Tibial nerve (tissue), 4 donors: ENCODE measurements around the gene WNT3A. TPM values are rescaled to one million over a fixed set of nuclear protein-coding genes. Genes with fewer than 3 reads are reported as not detected.

Experiments used
- DNase-seq, 2 donors: peaks; one replicate each; pipeline ENCODE4 v3.0.0-alpha.2; 2019; ENCODE audit warnings: low spot score in 2 of 2
- H3K27ac ChIP-seq, 4 donors: fragments of 200-600 bp; sonication (generic) in 3 of 4; one replicate each; pipeline ENCODE4 v1.5.1; 2017 to 2019; ENCODE audit warnings: mild to moderate bottlenecking in 1 of 4
- H3K27me3 ChIP-seq, 2 donors: fragments of 200-600 bp; sonication (generic) in 1 of 2; one replicate each; pipeline versions ENCODE4 v1.5.1 to v1.6.0; 2017 to 2019
- H3K36me3 ChIP-seq, 3 donors: fragments of 200-600 bp; sonication (generic); one replicate each; pipeline ENCODE4 v1.5.1; 2018 to 2019
- H3K4me1 ChIP-seq, 4 donors: fragments of 200-600 bp; sonication (generic) in 3 of 4; one replicate each; pipeline ENCODE4 v1.5.1; 2017 to 2019
- H3K4me3 ChIP-seq, 4 donors: fragments of 200-600 bp; sonication (generic) in 3 of 4; one replicate each; pipeline ENCODE4 v1.5.1; 2017 to 2019; ENCODE audit warnings: mild to moderate bottlenecking in 1 of 4, moderate library complexity in 1 of 4
- H3K9me3 ChIP-seq, 4 donors: fragments of 200-600 bp; sonication (generic) in 3 of 4; one replicate each; pipeline ENCODE4 v1.5.1; 2017 to 2019
- EP300 ChIP-seq, 2 donors: sonication (generic); formaldehyde crosslinking; IDR thresholded peaks; one replicate each; pipeline ENCODE4 v1.6.1; 2017; ENCODE audit warnings: antibody characterized with exemption in 2 of 2, mild to moderate bottlenecking in 1 of 2
- POLR2A ChIP-seq, 2 donors: fragments of 450-650 bp; IDR thresholded peaks; one replicate each; pipeline ENCODE4 v1.6.1; 2017; ENCODE audit warnings: antibody characterized with exemption in 2 of 2, mild to moderate bottlenecking in 2 of 2, moderate library complexity in 2 of 2
- WGBS, 2 donors: methylation state at CpG; one replicate each; pipeline ENCODE4 v1.1.5; 2018; 5-methylcytosine and 5-hydroxymethylcytosine counted together
- total RNA-seq, 4 donors: library from RNA; depleted of rRNA; stranded (reverse); fragments of >200 nt; gene quantifications; one replicate each; pipeline ENCODE4 v1.1.0, GENCODE V29; 2016
- TF ChIP-seq, protein P1 (sequence below), 5 experiments: fragments of 200-600 bp in 3 of 5; fragments of 450-650 bp in 2 of 5; sonication (generic) in 3 of 5; IDR thresholded peaks; one replicate each; pipeline ENCODE4 v1.5.1; 2016 to 2019; ENCODE audit warnings: antibody characterized with exemption in 5 of 5, mild to moderate bottlenecking in 3 of 5, moderate library complexity in 2 of 5

The WNT3A gene
- total RNA-seq, 4 donors from 2014 or later = not detected

DNA sequence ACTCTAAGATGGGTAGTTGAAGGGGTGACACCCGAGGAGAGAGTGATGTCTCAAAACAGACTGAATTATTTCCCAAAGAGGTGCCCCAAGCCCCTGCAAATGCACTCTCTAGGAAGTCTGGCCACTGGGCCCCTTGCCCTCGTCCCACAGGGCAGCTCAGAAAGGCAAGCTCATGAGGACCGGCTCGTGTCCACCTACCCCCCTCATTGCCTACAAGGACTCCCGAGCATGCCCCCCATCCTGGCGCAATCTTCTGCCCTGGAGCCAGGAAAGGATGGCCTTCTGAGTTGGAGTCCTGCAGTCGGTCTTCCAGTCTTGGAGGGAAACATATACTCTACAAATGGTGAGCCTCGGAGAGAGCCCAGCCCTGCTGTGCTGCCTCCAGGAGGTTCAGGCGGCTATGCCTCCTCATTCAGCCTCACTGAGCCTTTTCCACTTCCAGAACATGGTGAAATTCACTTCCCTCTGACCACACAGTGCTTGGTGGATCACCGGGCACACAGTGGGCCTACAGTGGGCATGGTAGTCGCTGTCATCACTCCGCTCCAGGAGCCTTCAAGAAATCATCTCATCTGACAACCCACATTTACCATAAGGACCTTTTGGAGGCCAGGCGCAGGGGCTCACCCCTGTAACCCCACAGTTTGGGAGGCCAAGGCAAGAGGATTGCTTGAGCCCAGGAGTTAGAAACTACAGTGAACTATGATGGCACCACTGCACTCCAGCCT is 5.8 kb upstream of the WNT3A start:
- peaks cover 0 to 30% (median 8%) of the 10 kb centered on the region in 4 donors for H3K9me3 ChIP-seq
- no peak overlapping the region for H3K4me3 ChIP-seq
- H3K36me3 ChIP-seq = no peaks in the 10 kb centered on the region
- no peak for DNase-seq
- H3K27me3 ChIP-seq = peaks cover 0 to 37% of the 10 kb centered on the region in 2 donors
- H3K27ac ChIP-seq = no peak overlapping the region
- TF ChIP-seq EP300 (IDR thresholded peaks at IDR 0.05) (no peak), POLR2A (IDR thresholded peaks at IDR 0.05) (no peak)
- TF ChIP-seq, protein P1, sequence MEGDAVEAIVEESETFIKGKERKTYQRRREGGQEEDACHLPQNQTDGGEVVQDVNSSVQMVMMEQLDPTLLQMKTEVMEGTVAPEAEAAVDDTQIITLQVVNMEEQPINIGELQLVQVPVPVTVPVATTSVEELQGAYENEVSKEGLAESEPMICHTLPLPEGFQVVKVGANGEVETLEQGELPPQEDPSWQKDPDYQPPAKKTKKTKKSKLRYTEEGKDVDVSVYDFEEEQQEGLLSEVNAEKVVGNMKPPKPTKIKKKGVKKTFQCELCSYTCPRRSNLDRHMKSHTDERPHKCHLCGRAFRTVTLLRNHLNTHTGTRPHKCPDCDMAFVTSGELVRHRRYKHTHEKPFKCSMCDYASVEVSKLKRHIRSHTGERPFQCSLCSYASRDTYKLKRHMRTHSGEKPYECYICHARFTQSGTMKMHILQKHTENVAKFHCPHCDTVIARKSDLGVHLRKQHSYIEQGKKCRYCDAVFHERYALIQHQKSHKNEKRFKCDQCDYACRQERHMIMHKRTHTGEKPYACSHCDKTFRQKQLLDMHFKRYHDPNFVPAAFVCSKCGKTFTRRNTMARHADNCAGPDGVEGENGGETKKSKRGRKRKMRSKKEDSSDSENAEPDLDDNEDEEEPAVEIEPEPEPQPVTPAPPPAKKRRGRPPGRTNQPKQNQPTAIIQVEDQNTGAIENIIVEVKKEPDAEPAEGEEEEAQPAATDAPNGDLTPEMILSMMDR (IDR thresholded peaks at IDR 0.05) = no peak
- peaks cover 0 to 7% (median 0%) of the 10 kb centered on the region in 4 donors for H3K4me1 ChIP-seq
- WGBS, 2 donors = 84 to 89% methylated on average over 12 to 13 of the region's 13 CpGs

DNA sequence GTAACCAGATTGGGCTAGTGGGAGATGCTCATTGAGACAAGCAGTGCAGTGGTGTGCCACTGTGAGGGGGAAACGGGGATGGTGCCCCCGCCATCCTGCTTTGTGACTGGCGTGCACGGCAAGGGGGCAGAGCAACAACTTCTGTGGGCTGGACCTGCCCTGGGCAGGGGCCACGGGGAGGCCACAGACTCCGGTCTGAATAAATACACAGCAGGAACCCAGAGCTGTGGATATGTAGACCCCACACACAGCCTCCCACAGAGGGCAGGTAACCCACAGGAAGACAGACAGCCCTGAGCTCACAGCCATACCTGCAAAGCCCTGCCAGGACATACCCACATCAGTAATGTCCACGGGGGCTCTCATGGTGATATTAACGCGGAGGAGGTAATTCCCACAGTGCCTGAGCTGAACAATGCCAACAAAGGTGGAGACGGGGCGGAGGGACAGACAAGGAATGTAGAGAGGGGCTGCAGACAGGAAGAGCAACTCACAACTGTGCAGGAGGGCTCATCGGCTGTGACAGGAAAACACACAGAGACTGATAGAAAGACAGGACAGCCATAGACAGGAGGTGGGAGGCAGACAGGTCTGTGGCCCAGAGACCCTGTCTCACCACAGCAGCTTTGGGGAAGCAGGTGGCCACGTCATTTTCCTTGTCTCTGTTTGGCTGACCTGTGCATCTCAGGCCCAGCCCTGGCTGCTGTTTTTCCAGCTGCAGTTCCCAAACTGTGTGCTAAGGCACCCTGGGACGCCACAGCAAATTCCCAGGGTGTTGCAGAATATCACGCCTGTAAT is 4.9 kb upstream of the WNT3A start:
- WGBS, 2 donors = 63 to 70% methylated on average over 15 of the region's 15 CpGs
- H3K4me3 ChIP-seq = no peak overlapping the region
- H3K27ac ChIP-seq = no peak overlapping the region
- no peaks in the 10 kb centered on the region for H3K36me3 ChIP-seq
- H3K4me1 ChIP-seq = peaks cover 0 to 15% (median 0%) of the 10 kb centered on the region in 4 donors
- DNase-seq = no peak
- peaks cover 0 to 21% (median 7%) of the 10 kb centered on the region in 4 donors for H3K9me3 ChIP-seq
- peaks cover 0 to 42% of the 10 kb centered on the region in 2 donors for H3K27me3 ChIP-seq
- TF ChIP-seq POLR2A (IDR thresholded peaks at IDR 0.05) (no peak), EP300 (IDR thresholded peaks at IDR 0.05) (no peak)
- TF ChIP-seq, protein P1 (IDR thresholded peaks at IDR 0.05) = no peak

DNA sequence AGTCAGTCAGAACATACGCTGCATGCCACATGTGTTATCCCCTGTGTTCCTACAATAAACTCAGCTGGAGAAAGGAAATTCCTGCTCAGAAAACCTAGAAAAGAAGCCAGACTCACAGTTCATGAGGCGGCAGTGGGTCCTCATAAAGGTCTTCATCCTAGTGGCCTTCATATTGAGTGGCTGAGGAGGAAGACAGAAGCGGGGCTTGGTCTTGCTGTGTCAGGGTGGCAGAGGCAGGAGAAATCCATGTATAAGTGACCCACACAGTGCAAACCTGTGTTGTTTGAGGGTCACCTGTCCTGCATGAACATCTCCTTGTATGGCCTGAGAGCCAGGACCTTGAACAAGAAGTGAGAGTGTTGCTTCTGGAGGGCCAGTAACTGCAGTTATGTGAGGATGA is 4.0 kb upstream of the WNT3A start:
- Histone ChIP-seq H3K4me1 (peaks cover 0 to 23% (median 0%) of the 10 kb centered on the region in 4 donors), H3K9me3 (peaks cover 0 to 12% (median 3%) of the 10 kb centered on the region in 4 donors), H3K27me3 (peaks cover 0 to 49% of the 10 kb centered on the region in 2 donors), H3K4me3 (no peak overlapping the region), H3K27ac (no peak overlapping the region), H3K36me3 (no peaks in the 10 kb centered on the region)
- no peak for DNase-seq
- no peak for TF ChIP-seq EP300 (IDR thresholded peaks at IDR 0.05)
- no peak for TF ChIP-seq POLR2A (IDR thresholded peaks at IDR 0.05)
- TF ChIP-seq, protein P1 (IDR thresholded peaks at IDR 0.05) = no peak
- WGBS, 2 donors = 81 to 85% methylated on average over 3 of the region's 3 CpGs

DNA sequence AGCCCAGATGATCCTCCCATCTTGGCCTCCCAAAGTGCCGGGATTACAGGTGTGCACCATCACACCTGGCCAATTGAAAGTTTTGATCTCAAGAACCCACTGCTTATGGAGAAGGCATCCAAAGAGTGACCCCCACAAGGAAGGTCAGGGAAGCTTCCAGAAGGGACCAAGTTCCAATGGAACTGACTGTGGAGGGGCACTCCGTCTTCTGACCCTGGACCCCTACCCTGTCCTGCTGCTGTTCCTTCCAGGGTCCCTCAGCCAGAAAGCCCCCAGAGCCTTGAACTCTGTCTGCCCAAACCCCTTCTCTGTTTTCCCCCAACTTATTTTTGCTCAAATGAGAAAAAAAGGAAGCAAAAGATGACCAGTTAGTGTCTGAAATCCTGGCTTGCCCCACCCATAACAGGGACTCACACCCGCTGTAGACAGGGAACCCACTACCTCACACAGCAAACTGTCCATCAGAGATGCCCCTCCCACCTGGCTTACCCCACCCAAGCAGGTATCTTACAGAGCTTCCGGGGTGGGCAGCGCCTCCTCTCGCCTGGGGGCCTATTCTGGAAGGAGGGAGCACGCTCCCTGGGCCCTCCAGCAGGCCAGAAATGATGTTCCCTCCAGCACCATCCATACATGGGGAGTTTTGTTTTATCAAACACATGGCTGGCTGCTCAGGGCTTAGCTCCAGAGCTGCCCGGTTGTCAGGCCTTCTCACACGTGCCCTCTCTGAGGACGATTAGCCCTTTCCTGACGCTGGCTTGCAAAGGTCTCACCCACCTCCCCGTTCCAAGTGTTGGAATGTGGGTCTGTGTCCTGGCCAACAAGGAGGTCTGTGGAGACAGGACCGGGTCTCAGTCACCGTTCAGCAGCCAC is 3.1 kb upstream of the WNT3A start:
- Histone ChIP-seq H3K27ac (no peak overlapping the region), H3K36me3 (no peaks in the 10 kb centered on the region), H3K27me3 (peaks cover 0 to 58% of the 10 kb centered on the region in 2 donors), H3K9me3 (peaks cover 0 to 3% (median 0%) of the 10 kb centered on the region in 4 donors), H3K4me1 (peaks cover 0 to 30% (median 0%) of the 10 kb centered on the region in 4 donors), H3K4me3 (no peak overlapping the region)
- 47 to 55% methylated on average over 10 to 14 of the region's 14 CpGs for WGBS, 2 donors
- DNase-seq = no peak
- TF ChIP-seq EP300 (IDR thresholded peaks at IDR 0.05) (no peak), POLR2A (IDR thresholded peaks at IDR 0.05) (no peak)
- TF ChIP-seq, protein P1 (IDR thresholded peaks at IDR 0.05) = no peak
